Naive B cell (primary cell): ENCODE data around the gene TOMM6. TPM values are rescaled to one million over a fixed set of nuclear protein-coding genes. Genes with fewer than 3 reads are reported as not detected.
"Not testable (repeated sequence)": the region's sequence is repeated elsewhere in the genome, so short reads cannot be mapped to it uniquely, and the experiment has no call there.

Experiments used
- ATAC-seq, 2 donors: fragments of 150-1000 bp; cut with Tn5 transposase; 2 replicates each; pipeline ENCODE4 v1.10.0; 2021; ENCODE audit warnings: low read depth in 2 of 2, mild to moderate bottlenecking in 2 of 2, moderate library complexity in 2 of 2
- DNase-seq: peaks from one replicate; pipeline ENCODE4 v3.0.0; 2022
- H3K27ac Mint-ChIP-seq, 6 donors: one replicate each; pipeline ENCODE4 v1.8.0; 2020 to 2022; ENCODE audit warnings: mild to moderate bottlenecking in 6 of 6, mixed read lengths in 6 of 6, moderate library complexity in 5 of 6, inconsistent platforms in 2 of 6
- H3K27me3 Mint-ChIP-seq, 3 donors: one replicate each; pipeline ENCODE4 v1.8.0; 2021 to 2022; ENCODE audit warnings: mixed read lengths in 3 of 3, mild to moderate bottlenecking in 1 of 3
- H3K36me3 Mint-ChIP-seq, 2 donors: one replicate each; pipeline ENCODE4 v1.8.0; 2020 to 2022; ENCODE audit warnings: mixed read lengths in 2 of 2, inconsistent platforms in 1 of 2, mild to moderate bottlenecking in 1 of 2
- H3K4me1 Mint-ChIP-seq, 3 donors: one replicate each; pipeline ENCODE4 v1.8.0; 2020 to 2022; ENCODE audit warnings: mixed read lengths in 3 of 3, inconsistent platforms in 1 of 3, mild to moderate bottlenecking in 1 of 3, moderate library complexity in 1 of 3
- H3K4me3 Mint-ChIP-seq, 8 donors: one replicate each; pipeline ENCODE4 v1.8.0; 2020 to 2022; ENCODE audit warnings: mild to moderate bottlenecking in 8 of 8, mixed read lengths in 8 of 8, moderate library complexity in 8 of 8, inconsistent platforms in 2 of 8
- H3K9me3 Mint-ChIP-seq, 7 donors: one replicate each; pipeline ENCODE4 v1.8.0; 2020 to 2022; ENCODE audit warnings: mixed read lengths in 7 of 7, mild to moderate bottlenecking in 5 of 7, inconsistent platforms in 2 of 7, moderate library complexity in 1 of 7
- polyA plus RNA-seq, 6 donors: library from polyadenylated mRNA; unstranded; fragments of 300-500 nt; fragmentation: Illumina TruSeq; gene quantifications; one replicate each; pipeline ENCODE4 v1.2.3, GENCODE V29; 2021; ENCODE audit warnings: low read depth in 6 of 6

Gene TOMM6
- polyA plus RNA-seq, 6 donors from 2014 or later = 366 to 456 (median 377) TPM

- no peaks in the 10 kb centered on the region for H3K9me3 Mint-ChIP-seq
- H3K36me3 Mint-ChIP-seq = no peaks in the 10 kb centered on the region
- DNase-seq = no peak
- no peak overlapping the region for H3K4me3 Mint-ChIP-seq
- H3K27ac Mint-ChIP-seq = no peak overlapping the region
- H3K27me3 Mint-ChIP-seq = no peaks in the 10 kb centered on the region
- H3K4me1 Mint-ChIP-seq = no peaks in the 10 kb centered on the region
- no peak for ATAC-seq
Measured at GRCh38 chr6:41805830-41806774, 18.6 kb downstream of the TOMM6 start.

GRCh38 chr6:41811095-41811494 lies 23.6 kb downstream of the TOMM6 start:
- Mint-ChIP-seq H3K27ac (no peak overlapping the region), H3K4me1 (no peaks in the 10 kb centered on the region), H3K4me3 (no peak overlapping the region), H3K9me3 (no peaks in the 10 kb centered on the region), H3K36me3 (no peaks in the 10 kb centered on the region), H3K27me3 (no peaks in the 10 kb centered on the region)
- ATAC-seq (no peak), DNase-seq (no peak)

- not testable (repeated sequence) for H3K9me3 Mint-ChIP-seq, ATAC-seq, H3K27ac Mint-ChIP-seq, H3K4me3 Mint-ChIP-seq, DNase-seq, H3K27me3 Mint-ChIP-seq, H3K4me1 Mint-ChIP-seq, H3K36me3 Mint-ChIP-seq
Measured at GRCh38 chr6:41811946-41812345, 24.5 kb downstream of the TOMM6 start.

- DNase-seq = no peak
- H3K27ac Mint-ChIP-seq = peak overlapping the region in 1 of 6 donors; percentile 62
- ATAC-seq = no peak
- no peaks in the 10 kb centered on the region for H3K9me3 Mint-ChIP-seq
- H3K4me3 Mint-ChIP-seq = no peak overlapping the region
- H3K4me1 Mint-ChIP-seq = no peaks in the 10 kb centered on the region
- H3K27me3 Mint-ChIP-seq = no peaks in the 10 kb centered on the region
- no peaks in the 10 kb centered on the region for H3K36me3 Mint-ChIP-seq
Measured at GRCh38 chr6:41813469-41813868, 26.0 kb downstream of the TOMM6 start.

GRCh38 chr6:41813956-41814355 lies 26.5 kb downstream of the TOMM6 start:
- Mint-ChIP-seq H3K36me3 (no peaks in the 10 kb centered on the region), H3K9me3 (no peaks in the 10 kb centered on the region), H3K4me3 (no peak overlapping the region)

GRCh38 chr6:41814629-41815028 lies 27.1 kb downstream of the TOMM6 start:
- no peaks in the 10 kb centered on the region for H3K27me3 Mint-ChIP-seq
- H3K36me3 Mint-ChIP-seq = no peaks in the 10 kb centered on the region
- ATAC-seq (no peak), DNase-seq (no peak)
- H3K4me3 Mint-ChIP-seq = no peak overlapping the region
- no peaks in the 10 kb centered on the region for H3K9me3 Mint-ChIP-seq
- no peak overlapping the region for H3K27ac Mint-ChIP-seq
- no peaks in the 10 kb centered on the region for H3K4me1 Mint-ChIP-seq

More at GRCh38 chr6:41813956-41814355, 26.5 kb downstream of the TOMM6 start:
- H3K27me3 Mint-ChIP-seq = no peaks in the 10 kb centered on the region
- no peak for DNase-seq
- no peak for ATAC-seq
- no peaks in the 10 kb centered on the region for H3K4me1 Mint-ChIP-seq
- no peak overlapping the region for H3K27ac Mint-ChIP-seq

GRCh38 chr6:41815587-41815986 lies 28.1 kb downstream of the TOMM6 start:
- no peak overlapping the region for H3K4me3 Mint-ChIP-seq
- no peaks in the 10 kb centered on the region for H3K9me3 Mint-ChIP-seq
- no peak for ATAC-seq
- H3K27ac Mint-ChIP-seq = peak overlapping the region in 1 of 6 donors; percentile 7
- no peaks in the 10 kb centered on the region for H3K27me3 Mint-ChIP-seq
- no peaks in the 10 kb centered on the region for H3K4me1 Mint-ChIP-seq
- no peak for DNase-seq
- no peaks in the 10 kb centered on the region for H3K36me3 Mint-ChIP-seq

GRCh38 chr6:41818271-41819054 lies 31.0 kb downstream of the TOMM6 start:
- no peak for DNase-seq
- H3K4me3 Mint-ChIP-seq = no peak overlapping the region
- no peak overlapping the region for H3K27ac Mint-ChIP-seq
- H3K27me3 Mint-ChIP-seq = no peaks in the 10 kb centered on the region
- H3K4me1 Mint-ChIP-seq = no peaks in the 10 kb centered on the region
- H3K36me3 Mint-ChIP-seq = no peaks in the 10 kb centered on the region
- no peak for ATAC-seq
- H3K9me3 Mint-ChIP-seq = no peaks in the 10 kb centered on the region

GRCh38 chr6:41821266-41821665 lies 33.8 kb downstream of the TOMM6 start:
- no peaks in the 10 kb centered on the region for H3K9me3 Mint-ChIP-seq
- no peaks in the 10 kb centered on the region for H3K4me1 Mint-ChIP-seq
- DNase-seq (no peak), ATAC-seq (no peak)
- no peaks in the 10 kb centered on the region for H3K27me3 Mint-ChIP-seq
- no peak overlapping the region for H3K4me3 Mint-ChIP-seq
- peak overlapping the region in 1 of 6 donors; percentile 32 for H3K27ac Mint-ChIP-seq
- H3K36me3 Mint-ChIP-seq = no peaks in the 10 kb centered on the region

GRCh38 chr6:41822021-41822420 lies 34.5 kb downstream of the TOMM6 start:
- Mint-ChIP-seq H3K4me3 (no peak overlapping the region), H3K27ac (no peak overlapping the region), H3K27me3 (no peaks in the 10 kb centered on the region), H3K4me1 (no peaks in the 10 kb centered on the region), H3K36me3 (no peaks in the 10 kb centered on the region), H3K9me3 (no peaks in the 10 kb centered on the region)
- ATAC-seq = no peak
- no peak for DNase-seq

GRCh38 chr6:41823178-41823577 lies 35.7 kb downstream of the TOMM6 start:
- no peaks in the 10 kb centered on the region for H3K27me3 Mint-ChIP-seq
- H3K4me1 Mint-ChIP-seq = no peaks in the 10 kb centered on the region
- H3K27ac Mint-ChIP-seq = peak overlapping the region in 1 of 6 donors; percentile 37
- no peaks in the 10 kb centered on the region for H3K36me3 Mint-ChIP-seq
- H3K4me3 Mint-ChIP-seq = no peak overlapping the region
- no peak for ATAC-seq
- H3K9me3 Mint-ChIP-seq = no peaks in the 10 kb centered on the region
- no peak for DNase-seq

GRCh38 chr6:41824571-41825569 lies 37.4 kb downstream of the TOMM6 start:
- no peak for DNase-seq
- Mint-ChIP-seq H3K4me3 (no peak overlapping the region), H3K27me3 (no peaks in the 10 kb centered on the region), H3K9me3 (no peaks in the 10 kb centered on the region), H3K36me3 (no peaks in the 10 kb centered on the region), H3K4me1 (no peaks in the 10 kb centered on the region), H3K27ac (peak overlapping the region in 1 of 6 donors; percentile 59)
- no peak for ATAC-seq
